GM12878 (cell line): Measurements from ENCODE around the gene HTR4. TPM values are rescaled to one million over a fixed set of nuclear protein-coding genes. Genes with fewer than 3 reads are reported as not detected.

Experiments used
- ATAC-seq: fragments of 200-7000 bp; cut with Tn5 transposase; 3 replicates; pipeline ENCODE4 v1.9.1; 2020; ENCODE audit warnings: mild to moderate bottlenecking, moderate library complexity
- BruUV-seq: library from RNA; stranded (reverse); fragments of 400-500 nt; replicated peaks from 2 replicates; lab custom pipeline; 2021; lab: Mats Ljungman, UMichigan
- CTCF ChIA-PET: fragments of 300-600 bp; sonication (Branson Sonifier 250); formaldehyde crosslinking; extraction: SDS; loops from one replicate; lab custom pipeline; 2021; ENCODE audit warnings: inconsistent platforms; lab: Yijun Ruan, JAX
- POLR2A ChIA-PET: fragments of 350-600 bp; formaldehyde crosslinking; extraction: SDS; loops from one replicate; lab custom pipeline; 2021; ENCODE audit warnings: inconsistent platforms; lab: Charles Lee
- RAD21 ChIA-PET: fragments of 300-600 bp; sonication (Branson Sonifier 250); formaldehyde crosslinking; loops from one replicate; lab custom pipeline; 2023; ENCODE audit warnings: antibody characterized with exemption; ENCODE audit not compliant: unreplicated experiment; lab: Charles Lee
- SMC1A ChIA-PET: fragments of 300-600 bp; sonication (Branson Sonifier 250); formaldehyde crosslinking; loops from one replicate; lab custom pipeline; 2023; ENCODE audit not compliant: unreplicated experiment, uncharacterized antibody; lab: Charles Lee
- DNase-seq: peaks from one replicate; pipeline ENCODE4 v3.0.0-alpha.2; 2011; ENCODE audit warnings: low read depth, low spot score
- FAIRE-seq: peaks from 3 replicates; lab custom pipeline; 2011; peaks lifted over from hg19 to GRCh38; lab: Jason Lieb, UNC
- H2AFZ ChIP-seq: 2 replicates; pipeline ENCODE4 v1.6.0; 2011; ENCODE audit warnings: low read depth, low read length, control low read depth; ENCODE audit not compliant: control insufficient read depth
- H3K27ac ChIP-seq: 2 replicates; pipeline ENCODE4 v1.5.1; 2011; ENCODE audit warnings: control low read depth; ENCODE audit not compliant: control insufficient read depth, insufficient read depth
- H3K27me3 ChIP-seq, 2 experiments: replicated peaks in 1 of 2; 2 replicates each; pipeline versions ENCODE4 v1.6.0 to v1.6.1; 2011; ENCODE audit warnings: low read length in 1 of 2; ENCODE audit not compliant: control insufficient read depth in 2 of 2, insufficient read depth in 2 of 2
- H3K36me3 ChIP-seq, 2 experiments: 2 replicates each; pipeline ENCODE4 v1.5.1; 2011; ENCODE audit warnings: low read length in 1 of 2; ENCODE audit not compliant: control insufficient read depth in 2 of 2, insufficient read depth in 2 of 2
- H3K4me1 ChIP-seq: 2 replicates; pipeline ENCODE4 v1.6.1; 2011; ENCODE audit warnings: mild to moderate bottlenecking, low read length, moderate library complexity, mixed read lengths; ENCODE audit not compliant: control insufficient read depth, insufficient read depth
- H3K4me2 ChIP-seq: 2 replicates; pipeline ENCODE4 v1.6.0; 2011; ENCODE audit warnings: control low read depth; ENCODE audit not compliant: control insufficient read depth, insufficient read depth
- H3K4me3 ChIP-seq: fragments of 200-600 bp; sonication (generic); 2 replicates; pipeline ENCODE4 v1.5.1; 2016
- H3K79me2 ChIP-seq: 2 replicates; pipeline ENCODE4 v1.6.0; 2011; ENCODE audit warnings: low read length; ENCODE audit not compliant: control insufficient read depth, insufficient read depth
- H3K9ac ChIP-seq: 2 replicates; pipeline ENCODE4 v1.8.0; 2011; ENCODE audit warnings: low read length, control low read depth, mixed read lengths; ENCODE audit not compliant: control insufficient read depth, insufficient read depth
- H3K9me3 ChIP-seq: replicated peaks from 3 replicates; pipeline ENCODE4 v1.5.1; 2011; ENCODE audit warnings: mild to moderate bottlenecking, low read length; ENCODE audit not compliant: control insufficient read depth, insufficient read depth
- H4K20me1 ChIP-seq: 2 replicates; pipeline ENCODE4 v1.6.0; 2011; ENCODE audit not compliant: control insufficient read depth, insufficient read depth
- CHD4 ChIP-seq: fragments of 200-600 bp; sonication (generic); IDR thresholded peaks from 2 replicates; pipeline ENCODE4 v1.6.1; 2016; ENCODE audit warnings: mild to moderate bottlenecking
- RFX5 ChIP-seq: IDR thresholded peaks from 2 replicates; pipeline ENCODE4 v1.6.1; 2011; ENCODE audit warnings: low read depth, low read length, improper control_type of control experiment
- WGBS: methylation state at CpG from one replicate; pipeline ENCODE4 v1.1.6; 2016; ENCODE audit warnings: low lambda C conversion rate; ENCODE audit not compliant: insufficient replicate concordance, insufficient coverage; ENCODE audit errors: missing lambda C conversion rate; 5-methylcytosine and 5-hydroxymethylcytosine counted together
- in situ Hi-C: fragments of 300-500 bp; cut with MboI; formaldehyde crosslinking; loops from 9 replicates; pipeline ENCODE4 v1.14.3; 2018; ENCODE audit warnings: mixed read lengths
- intact Hi-C: fragments of 100-400 bp; cut with micrococcal nuclease; formaldehyde crosslinking; loops from one replicate; pipeline ENCODE4 v1.14.2; 2022; ENCODE audit not compliant: unreplicated experiment
- polyA plus RNA-seq, 11 experiments: library from polyadenylated mRNA; depleted of rRNA in 4 of 11; unstranded in 6 of 11; stranded (reverse) in 5 of 11; fragments of >200 nt; fragmentation: Nextera tagmentation in 4 of 11; fragmentation: Illumina TruSeq in 1 of 11; extraction: Ambion mirVana in 4 of 11; extraction: Trizol in 1 of 11; gene quantifications; 1 replicate in 1 of 11; 2 replicates in 10 of 11; pipeline versions ENCODE4 v1.2.1 to v1.2.3, GENCODE V29; 2011 to 2016; ENCODE audit warnings: inconsistent platforms in 2 of 11, missing spikeins in 2 of 11, low read depth in 1 of 11
- total RNA-seq, 4 experiments: library from RNA; depleted of rRNA in 3 of 4; stranded (reverse); fragments of >200 nt in 3 of 4; fragmentation: Illumina TruSeq in 1 of 4; extraction: Trizol in 1 of 4; gene quantifications; 2 replicates each; pipeline versions ENCODE4 v1.2.1 to v1.2.3, GENCODE V29; 2013 to 2021
- TF ChIP-seq, protein P1 (sequence below): fragments of 450-650 bp; IDR thresholded peaks from 2 replicates; pipeline ENCODE4 v1.6.1; 2016; ENCODE audit warnings: mild to moderate bottlenecking, moderate library complexity, borderline replicate concordance

HTR4 gene
- total and polyA plus RNA-seq, 10 of the 15 experiments (the other 5 are each of a cell fraction or from before 2014, with no cell fraction given) = not detected

DNA sequence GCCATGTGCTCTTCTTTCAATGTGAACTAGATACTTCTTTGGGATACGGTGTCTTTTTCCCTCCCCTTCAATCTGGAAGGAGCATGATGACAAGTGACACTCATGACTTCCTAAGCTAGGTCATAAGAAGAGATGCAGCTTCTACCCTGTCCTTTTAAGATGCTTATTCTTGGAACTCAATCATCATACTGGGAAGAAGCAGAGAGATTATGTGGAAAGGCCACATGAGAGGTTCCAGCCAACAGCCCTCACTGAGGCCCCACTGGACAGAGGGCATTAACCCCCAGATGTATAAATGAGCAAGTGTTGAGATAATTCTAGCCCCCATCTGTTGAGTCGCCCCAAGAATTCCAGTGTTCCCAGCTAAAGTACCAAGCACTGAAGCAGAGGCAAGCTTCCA, 29.3 kb upstream of the HTR4 start:
- Histone ChIP-seq H3K4me3 (no peak overlapping the region), H3K27ac (no peak overlapping the region), H3K4me1 (no peaks in the 10 kb centered on the region), H3K9me3 (no peaks in the 10 kb centered on the region), H2AFZ (no peak overlapping the region), H3K36me3 (no peaks in the 10 kb centered on the region), H4K20me1 (no peaks in the 10 kb centered on the region), H3K27me3 (no peaks in the 10 kb centered on the region), H3K4me2 (no peak overlapping the region), H3K9ac (no peak overlapping the region), H3K79me2 (no peaks in the 10 kb centered on the region)
- FAIRE-seq = no peak
- ChIA-PET CTCF (interaction anchor here (1.8 kb wide), 1 partner anchor 24 kb away, joined by 5 read pairs; no protein-coding TSS in a partner anchor), RAD21 (no interaction called here), SMC1A (interaction anchor here (0.8 kb wide), 1 partner anchor 19 kb away, joined by 3 read pairs; no protein-coding TSS in a partner anchor), POLR2A (no interaction called here)
- TF ChIP-seq CHD4 (no peak), RFX5 (no peak)
- TF ChIP-seq, protein P1, sequence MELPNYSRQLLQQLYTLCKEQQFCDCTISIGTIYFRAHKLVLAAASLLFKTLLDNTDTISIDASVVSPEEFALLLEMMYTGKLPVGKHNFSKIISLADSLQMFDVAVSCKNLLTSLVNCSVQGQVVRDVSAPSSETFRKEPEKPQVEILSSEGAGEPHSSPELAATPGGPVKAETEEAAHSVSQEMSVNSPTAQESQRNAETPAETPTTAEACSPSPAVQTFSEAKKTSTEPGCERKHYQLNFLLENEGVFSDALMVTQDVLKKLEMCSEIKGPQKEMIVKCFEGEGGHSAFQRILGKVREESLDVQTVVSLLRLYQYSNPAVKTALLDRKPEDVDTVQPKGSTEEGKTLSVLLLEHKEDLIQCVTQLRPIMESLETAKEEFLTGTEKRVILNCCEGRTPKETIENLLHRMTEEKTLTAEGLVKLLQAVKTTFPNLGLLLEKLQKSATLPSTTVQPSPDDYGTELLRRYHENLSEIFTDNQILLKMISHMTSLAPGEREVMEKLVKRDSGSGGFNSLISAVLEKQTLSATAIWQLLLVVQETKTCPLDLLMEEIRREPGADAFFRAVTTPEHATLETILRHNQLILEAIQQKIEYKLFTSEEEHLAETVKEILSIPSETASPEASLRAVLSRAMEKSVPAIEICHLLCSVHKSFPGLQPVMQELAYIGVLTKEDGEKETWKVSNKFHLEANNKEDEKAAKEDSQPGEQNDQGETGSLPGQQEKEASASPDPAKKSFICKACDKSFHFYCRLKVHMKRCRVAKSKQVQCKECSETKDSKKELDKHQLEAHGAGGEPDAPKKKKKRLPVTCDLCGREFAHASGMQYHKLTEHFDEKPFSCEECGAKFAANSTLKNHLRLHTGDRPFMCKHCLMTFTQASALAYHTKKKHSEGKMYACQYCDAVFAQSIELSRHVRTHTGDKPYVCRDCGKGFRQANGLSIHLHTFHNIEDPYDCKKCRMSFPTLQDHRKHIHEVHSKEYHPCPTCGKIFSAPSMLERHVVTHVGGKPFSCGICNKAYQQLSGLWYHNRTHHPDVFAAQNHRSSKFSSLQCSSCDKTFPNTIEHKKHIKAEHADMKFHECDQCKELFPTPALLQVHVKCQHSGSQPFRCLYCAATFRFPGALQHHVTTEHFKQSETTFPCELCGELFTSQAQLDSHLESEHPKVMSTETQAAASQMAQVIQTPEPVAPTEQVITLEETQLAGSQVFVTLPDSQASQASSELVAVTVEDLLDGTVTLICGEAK = no peak
- no TSS peak for BruUV-seq
- 11% methylated on average over 2 of the region's 2 CpGs for WGBS
- ATAC-seq = no peak
- intact Hi-C loops = no loop called here
- in situ Hi-C loops = no loop called here
- no peak for DNase-seq
